Adrenal gland (tissue), 12 donors: ENCODE measurements around the gene SLC36A4. TPM values are rescaled to one million over a fixed set of nuclear protein-coding genes. Genes with fewer than 3 reads are reported as not detected.
A peak's percentile ranks its signal among the peaks of the same experiment; 100 is the strongest.

ENCODE experiments used
- DNase-seq, 7 donors: peaks; one replicate each; pipeline ENCODE4 v3.0.0-alpha.2; 2019 to 2020
- H3K27ac ChIP-seq, 5 donors: fragments of 200-600 bp; sonication (generic) in 4 of 5; 1 replicate in 3 of 5; 2 replicates in 2 of 5; pipeline versions ENCODE4 v1.5.1 to v1.8.0; 2016 to 2020; ENCODE audit warnings: mild to moderate bottlenecking in 1 of 5
- H3K27me3 ChIP-seq: fragments of 200-600 bp; 2 replicates; pipeline ENCODE4 v1.8.0; 2021
- H3K36me3 ChIP-seq, 2 donors: fragments of 200-600 bp; replicated peaks in 1 of 2; 1 replicate in 1 of 2; 2 replicates in 1 of 2; pipeline versions ENCODE4 v1.5.1 to v1.8.0; 2018 to 2022
- H3K4me1 ChIP-seq, 2 donors: fragments of 200-600 bp; replicated peaks in 1 of 2; 1 replicate in 1 of 2; 2 replicates in 1 of 2; pipeline versions ENCODE4 v1.5.1 to v1.8.0; 2018 to 2021
- H3K4me3 ChIP-seq, 4 donors: fragments of 200-600 bp; sonication (generic) in 3 of 4; one replicate each; pipeline ENCODE4 v1.5.1; 2016 to 2018
- H3K9me3 ChIP-seq, 3 donors: fragments of 200-600 bp; sonication (generic) in 1 of 3; replicated peaks in 1 of 3; 1 replicate in 2 of 3; 2 replicates in 1 of 3; pipeline versions ENCODE4 v1.5.1 to v1.8.0; 2016 to 2021
- POLR2A ChIP-seq, 2 donors: fragments of 450-650 bp; IDR thresholded peaks; one replicate each; pipeline ENCODE4 v1.6.1; 2017; ENCODE audit warnings: antibody characterized with exemption in 2 of 2, mild to moderate bottlenecking in 2 of 2, moderate library complexity in 1 of 2
- WGBS, 4 donors: extraction: QIAGEN DNeasy Blood & Tissue Kit in 2 of 4; methylation state at CpG; one replicate each; pipeline versions ENCODE4 v1.1.5 to v1.1.7; 2013 to 2017; 5-methylcytosine and 5-hydroxymethylcytosine counted together
- intact Hi-C, 2 donors: fragments of 100-400 bp; cut with DNase I; formaldehyde crosslinking; loops; one replicate each; pipeline versions ENCODE4 v1.14.1 to v1.15.0; 2022 to 2023
- polyA plus RNA-seq, 3 donors: library from polyadenylated mRNA; stranded (reverse); fragments of 200-250 nt in 2 of 3; fragments of 350-450 nt in 1 of 3; fragmentation: Illumina TruSeq in 1 of 3; extraction: RNeasy Lipid Tissue Mini Kit (QIAGEN cat#74804) in 1 of 3; gene quantifications; one replicate each; pipeline ENCODE4 v1.2.3, GENCODE V29; 2013 to 2014
- total RNA-seq, 9 donors: library from RNA; depleted of rRNA in 4 of 9; stranded (reverse); fragments of >200 nt in 4 of 9; fragments of 120-200 nt in 1 of 9; fragmentation: NEBNext Ultra II Directional in 1 of 9; extraction: Animal tissue kit (Norgen Biotek cat#: 25700) in 1 of 9; gene quantifications; one replicate each; pipeline versions ENCODE4 v1.1.0 to v1.2.4, GENCODE V29; 2013 to 2023
- TF ChIP-seq, protein P1 (sequence below), 6 experiments: fragments of 450-650 bp in 4 of 6; fragments of 200-600 bp in 2 of 6; sonication (generic) in 1 of 6; IDR thresholded peaks; 1 replicate in 5 of 6; 2 replicates in 1 of 6; pipeline versions ENCODE4 v1.5.1 to v1.8.0; 2016 to 2021; ENCODE audit warnings: antibody characterized with exemption in 6 of 6, mild to moderate bottlenecking in 2 of 6, moderate library complexity in 1 of 6
- donor health status: healthy with polysubstance abuse.
- donor health status: Bipolar disorder and iron deficiency.
- donor health status: DM: yes; HTN: yes; CAD: no.
- donor health status: DM: no; HTN: no; CAD: no.
- donor health status: DM: no; HTN: no; CAD: no.
- donor health status: DM: yes; HTN: yes; CAD: no.

SLC36A4 gene
- total and polyA plus RNA-seq, 12 donors, result 4.6 to 24.0 (median 12.0) TPM

DNA sequence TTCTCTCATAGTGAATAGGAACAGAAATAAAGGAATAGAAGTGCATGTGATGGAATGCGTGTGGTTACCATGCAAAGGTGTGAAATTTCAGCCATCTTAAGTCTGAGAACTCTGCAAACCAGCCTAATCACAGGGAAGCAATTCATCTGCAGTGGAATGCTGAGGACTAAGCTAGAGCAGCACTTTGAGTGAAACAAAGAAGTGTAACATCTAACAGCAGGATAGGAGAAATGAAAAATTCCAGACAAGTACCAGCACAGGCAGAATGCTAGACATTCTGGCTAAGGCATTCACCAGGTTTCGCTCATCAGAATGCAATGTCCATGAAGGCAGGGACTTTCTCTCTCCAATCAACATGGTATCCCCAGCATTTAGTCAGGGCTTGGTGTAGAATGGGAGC lies 41.2 kb upstream of the SLC36A4 start:
- WGBS, 4 donors, result 92 to 97% (median 97%) methylated on average over 2 of the region's 2 CpGs
- H3K9me3 ChIP-seq, result no peaks in the 10 kb centered on the region
- TF ChIP-seq POLR2A (IDR thresholded peaks at IDR 0.05), result no peak
- TF ChIP-seq, protein P1, sequence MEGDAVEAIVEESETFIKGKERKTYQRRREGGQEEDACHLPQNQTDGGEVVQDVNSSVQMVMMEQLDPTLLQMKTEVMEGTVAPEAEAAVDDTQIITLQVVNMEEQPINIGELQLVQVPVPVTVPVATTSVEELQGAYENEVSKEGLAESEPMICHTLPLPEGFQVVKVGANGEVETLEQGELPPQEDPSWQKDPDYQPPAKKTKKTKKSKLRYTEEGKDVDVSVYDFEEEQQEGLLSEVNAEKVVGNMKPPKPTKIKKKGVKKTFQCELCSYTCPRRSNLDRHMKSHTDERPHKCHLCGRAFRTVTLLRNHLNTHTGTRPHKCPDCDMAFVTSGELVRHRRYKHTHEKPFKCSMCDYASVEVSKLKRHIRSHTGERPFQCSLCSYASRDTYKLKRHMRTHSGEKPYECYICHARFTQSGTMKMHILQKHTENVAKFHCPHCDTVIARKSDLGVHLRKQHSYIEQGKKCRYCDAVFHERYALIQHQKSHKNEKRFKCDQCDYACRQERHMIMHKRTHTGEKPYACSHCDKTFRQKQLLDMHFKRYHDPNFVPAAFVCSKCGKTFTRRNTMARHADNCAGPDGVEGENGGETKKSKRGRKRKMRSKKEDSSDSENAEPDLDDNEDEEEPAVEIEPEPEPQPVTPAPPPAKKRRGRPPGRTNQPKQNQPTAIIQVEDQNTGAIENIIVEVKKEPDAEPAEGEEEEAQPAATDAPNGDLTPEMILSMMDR (IDR thresholded peaks at IDR 0.05), result no peak
- H3K36me3 ChIP-seq, result no peaks in the 10 kb centered on the region
- H3K4me3 ChIP-seq, result no peak overlapping the region
- H3K27ac ChIP-seq, result no peak overlapping the region
- intact Hi-C loops, result loop anchor here (5.0 kb wide), 2 partner anchors 303 to 413 kb away; partner anchors contain the start of gene SMCO4 (in 2 of the 2)
- DNase-seq, result no peak
- H3K4me1 ChIP-seq, result peaks cover 4 to 12% of the 10 kb centered on the region in 2 donors
- no peaks in the 10 kb centered on the region for H3K27me3 ChIP-seq

DNA sequence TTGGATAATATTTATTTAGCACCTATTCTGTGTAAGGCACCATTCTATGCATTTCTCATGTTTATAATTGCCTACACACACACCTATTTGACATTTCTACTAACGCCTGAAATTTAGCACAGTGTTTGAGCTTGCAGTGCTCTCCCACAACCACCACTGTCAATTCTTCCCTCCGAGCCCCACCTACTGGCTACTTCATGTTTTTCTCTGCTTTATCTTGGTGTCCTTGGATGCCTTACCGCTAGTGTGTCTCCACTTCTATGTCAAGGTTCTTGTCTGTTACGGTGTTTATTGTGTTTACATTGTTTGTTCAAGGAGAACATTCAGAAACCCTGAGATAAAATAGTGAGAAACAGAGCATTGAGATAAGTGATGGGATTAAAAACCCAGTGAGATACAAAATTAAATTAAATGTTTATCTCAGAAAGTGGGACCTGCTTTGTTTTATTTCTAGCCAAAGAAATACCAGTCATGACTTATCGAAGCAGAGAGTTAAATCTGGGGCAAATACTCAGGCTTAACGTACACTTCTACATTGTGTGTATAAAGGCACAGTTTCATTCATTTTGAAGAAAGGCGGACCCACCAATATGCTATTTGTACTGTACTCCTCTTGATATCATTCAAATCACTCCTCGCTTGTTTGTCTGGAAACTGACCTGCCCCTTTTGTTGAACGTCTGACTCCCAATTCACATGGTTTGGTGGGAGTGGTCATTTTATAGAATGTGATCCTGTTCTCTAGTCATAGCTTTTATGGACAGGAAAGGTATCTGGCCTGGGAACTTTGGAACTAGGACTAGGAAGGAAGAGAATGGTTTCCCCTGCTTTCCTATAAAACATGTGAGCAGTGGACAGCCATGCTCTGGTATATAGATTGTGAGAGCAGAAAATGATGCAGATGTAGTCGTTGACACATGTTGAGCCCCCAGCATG lies 39.2 kb upstream of the SLC36A4 start:
- Histone ChIP-seq H3K4me1 (peaks cover 4 to 12% of the 10 kb centered on the region in 2 donors), H3K36me3 (no peaks in the 10 kb centered on the region), H3K27me3 (no peaks in the 10 kb centered on the region), H3K4me3 (no peak overlapping the region), H3K27ac (no peak overlapping the region), H3K9me3 (no peaks in the 10 kb centered on the region)
- intact Hi-C loops, result loop anchor here (5.0 kb wide), 2 partner anchors 305 to 415 kb away; partner anchors contain the start of gene SMCO4 (in 2 of the 2)
- peak; percentile 37 to 73 (median 56) for DNase-seq
- WGBS, 4 donors, result 34 to 41% (median 36%) methylated on average over 10 of the region's 10 CpGs
- TF ChIP-seq POLR2A (IDR thresholded peaks at IDR 0.05), result no peak
- TF ChIP-seq, protein P1 (IDR thresholded peaks at IDR 0.05), result peak; percentile 13 to 73 (median 62)

DNA sequence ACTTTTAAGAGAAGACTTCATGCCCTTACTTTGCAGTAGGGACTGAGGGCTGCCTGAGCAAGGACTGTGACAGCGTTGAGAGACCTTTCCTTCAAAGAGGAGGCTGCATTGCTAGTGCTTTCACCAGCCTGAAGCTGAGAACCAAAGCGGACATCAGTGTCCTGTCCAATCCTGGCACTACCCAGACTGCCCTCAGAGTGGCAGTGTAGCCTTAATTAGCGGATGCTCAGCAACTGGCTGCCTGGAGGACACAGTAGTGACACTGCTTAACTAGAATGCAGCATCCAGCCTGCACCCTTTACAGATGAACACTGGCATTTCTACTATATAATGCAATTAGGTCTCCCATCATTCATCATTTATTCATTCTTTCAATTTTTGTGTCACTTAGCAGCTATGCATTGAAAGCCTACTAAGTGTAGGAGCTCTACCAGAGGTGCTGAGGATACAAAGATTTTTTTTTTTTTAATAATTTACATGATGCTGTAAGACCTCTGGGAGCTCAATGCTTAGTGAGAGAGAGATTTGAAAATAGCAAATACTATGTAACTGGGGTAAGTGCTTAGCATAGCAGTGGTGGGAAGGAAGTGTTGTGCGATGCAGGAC lies 36.9 kb upstream of the SLC36A4 start:
- H3K9me3 ChIP-seq, result no peaks in the 10 kb centered on the region
- H3K27ac ChIP-seq, result no peak overlapping the region
- H3K36me3 ChIP-seq, result no peaks in the 10 kb centered on the region
- no peak for TF ChIP-seq POLR2A (IDR thresholded peaks at IDR 0.05)
- TF ChIP-seq, protein P1 (IDR thresholded peaks at IDR 0.05), result peak; percentile 87 to 98 (median 97)
- no peaks in the 10 kb centered on the region for H3K27me3 ChIP-seq
- peaks cover 4 to 12% of the 10 kb centered on the region in 2 donors for H3K4me1 ChIP-seq
- no peak overlapping the region for H3K4me3 ChIP-seq
- intact Hi-C loops, result loop anchor here (2.0 to 5.0 kb wide), 3 partner anchors 308 to 418 kb away; partner anchors contain the start of gene SMCO4 (in 2 of the 2)
- peak; percentile 79 to 95 (median 90) for DNase-seq
- 23 to 33% (median 25%) methylated on average over 3 to 4 of the region's 4 CpGs for WGBS, 4 donors

DNA sequence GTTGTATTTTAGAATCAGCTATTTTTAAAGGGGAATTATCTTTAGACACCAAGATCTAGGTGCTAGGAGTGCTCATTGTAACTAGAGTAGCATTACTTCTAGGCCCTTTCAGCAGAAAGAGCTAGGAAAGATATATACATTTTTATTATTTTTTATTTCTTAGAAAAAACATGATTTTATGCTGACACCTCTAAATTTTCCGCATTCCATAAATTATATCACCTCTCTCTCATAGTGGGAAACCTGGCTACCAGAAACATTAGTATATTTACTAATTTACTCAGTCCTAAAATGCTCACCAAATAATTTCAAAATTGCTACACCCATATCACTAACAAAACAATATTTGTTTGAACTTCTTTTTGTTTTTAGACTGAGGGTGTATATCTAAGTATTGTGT lies 32.1 kb upstream of the SLC36A4 start:
- Histone ChIP-seq H3K4me1 (no peaks in the 10 kb centered on the region), H3K27me3 (no peaks in the 10 kb centered on the region), H3K36me3 (no peaks in the 10 kb centered on the region), H3K27ac (no peak overlapping the region), H3K4me3 (no peak overlapping the region), H3K9me3 (no peaks in the 10 kb centered on the region)
- DNase-seq, result no peak
- TF ChIP-seq, protein P1 (IDR thresholded peaks at IDR 0.05), result no peak
- TF ChIP-seq POLR2A (IDR thresholded peaks at IDR 0.05), result no peak
- 96 to 98% (median 97%) methylated on average over 1 of the region's 1 CpG for WGBS, 4 donors
- intact Hi-C loops, result loop anchor here (5.0 kb wide), 1 partner anchor 288 kb away; no protein-coding TSS in a partner anchor
